HG03469 (cell line): ENCODE measurements around the gene KDM8.

Source experiments
- ATAC-seq: cut with Tn5 transposase; IDR thresholded peaks from one replicate; pipeline ENCODE4 v1.9.1; 2021; ENCODE audit warnings: mild to moderate bottlenecking, moderate library complexity, moderate number of reproducible peaks; ENCODE audit not compliant: unreplicated experiment

Gene KDM8

GRCh38 chr16:27228621-27229501 is 25.5 kb downstream of the KDM8 start:
- no peak for ATAC-seq

GRCh38 chr16:27229891-27230470 is 26.7 kb downstream of the KDM8 start:
- no peak for ATAC-seq

DNA sequence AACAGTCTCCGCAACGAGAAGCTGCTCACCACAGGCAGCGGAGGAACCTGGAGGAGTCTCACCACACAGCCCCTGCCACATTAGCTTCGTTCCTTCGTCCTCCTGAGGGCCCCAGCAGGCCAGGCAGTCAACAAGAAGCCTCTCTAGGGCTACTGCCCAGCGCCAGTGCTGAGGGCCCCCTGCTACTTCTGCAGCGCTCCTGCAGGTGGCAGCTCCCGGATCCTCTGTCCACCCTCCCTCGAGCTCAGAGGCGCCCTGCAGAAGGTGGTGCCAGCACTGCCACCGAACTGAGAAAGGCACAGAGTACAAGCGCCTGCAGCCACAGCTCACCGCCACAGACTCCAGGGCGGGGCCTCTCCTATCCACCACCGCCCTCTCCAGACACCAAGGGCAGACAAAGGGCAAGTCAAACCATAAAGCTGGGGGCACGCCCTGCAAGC is 27.3 kb downstream of the KDM8 start:
- ATAC-seq = no peak

- ATAC-seq = no peak
Observed at GRCh38 chr16:27231692-27232060, 28.4 kb downstream of the KDM8 start.

DNA sequence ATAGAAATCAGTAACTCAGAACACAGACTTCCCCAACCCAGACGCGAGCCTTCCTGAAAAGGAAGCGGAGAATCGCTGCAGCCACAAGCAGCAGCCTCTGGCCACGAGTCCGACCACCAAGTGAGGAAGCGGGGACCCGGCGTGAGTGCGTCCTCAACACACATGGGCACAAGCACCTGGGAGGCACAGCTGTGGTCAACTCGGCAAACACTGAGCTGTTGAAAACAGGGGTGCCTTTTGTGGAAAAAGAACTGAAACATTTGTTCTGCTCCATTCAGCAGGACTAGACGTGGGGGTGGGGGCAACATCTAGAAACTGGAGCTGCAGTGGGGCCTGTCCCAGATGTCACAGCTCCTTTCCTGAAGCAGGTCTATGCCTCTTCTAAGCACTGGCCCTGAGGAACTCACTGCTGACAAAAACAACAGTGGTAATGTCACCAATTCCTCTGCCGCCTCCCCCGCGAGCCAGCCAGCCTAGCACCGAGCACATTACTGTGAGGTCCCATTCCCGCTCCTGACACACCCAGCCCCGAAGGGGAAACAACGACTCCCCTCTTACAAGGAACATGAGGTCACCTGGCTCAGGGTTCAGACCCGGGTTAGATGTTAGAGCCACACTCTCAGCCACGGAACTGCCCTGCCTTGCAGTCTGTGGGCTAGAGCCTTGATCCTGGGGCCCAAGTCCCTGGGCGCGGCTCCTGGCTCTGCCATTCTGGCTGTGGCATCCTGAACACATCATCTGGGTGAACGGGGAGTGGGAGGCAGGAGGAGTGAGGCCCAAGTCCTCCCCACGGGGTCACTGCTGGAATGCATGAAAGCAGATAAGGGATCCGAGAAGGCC is 29.0 kb downstream of the KDM8 start:
- no peak for ATAC-seq

DNA sequence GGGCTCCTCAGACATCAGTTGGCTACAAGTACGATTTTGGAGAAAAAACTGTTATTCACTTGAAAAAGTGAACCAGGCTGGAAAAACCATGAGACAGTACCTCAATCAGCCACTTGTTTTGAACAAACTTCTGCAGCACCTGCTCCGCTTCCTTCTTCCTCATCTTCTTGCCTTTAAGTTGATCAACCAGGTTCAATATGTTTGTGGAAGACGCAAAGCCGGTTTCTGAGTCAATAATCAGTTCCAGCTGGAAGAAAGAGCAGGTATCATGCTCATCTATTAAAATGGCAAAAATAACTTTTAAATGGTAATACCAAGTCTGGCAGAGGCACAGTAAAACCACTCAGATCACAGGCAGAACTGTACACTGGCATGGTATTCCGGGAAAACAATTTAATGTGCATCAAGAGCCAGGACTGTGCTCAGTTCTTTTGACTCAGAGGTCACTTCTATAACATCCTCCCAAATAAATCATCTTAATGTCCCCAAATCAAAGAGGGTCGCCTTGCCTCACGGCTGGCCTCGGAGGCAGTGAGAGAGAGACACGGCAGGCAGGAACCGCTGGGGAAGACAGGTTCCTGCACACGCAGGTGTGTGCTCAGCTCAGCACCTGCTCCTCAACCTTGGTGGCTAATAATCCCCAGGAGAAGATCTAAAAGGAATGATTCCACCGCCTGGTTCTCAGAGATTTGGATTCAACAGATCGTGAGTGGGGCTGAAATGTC is 29.7 kb downstream of the KDM8 start:
- ATAC-seq = no peak

GRCh38 chr16:27233731-27234130 is 30.4 kb downstream of the KDM8 start:
- ATAC-seq = no peak

DNA sequence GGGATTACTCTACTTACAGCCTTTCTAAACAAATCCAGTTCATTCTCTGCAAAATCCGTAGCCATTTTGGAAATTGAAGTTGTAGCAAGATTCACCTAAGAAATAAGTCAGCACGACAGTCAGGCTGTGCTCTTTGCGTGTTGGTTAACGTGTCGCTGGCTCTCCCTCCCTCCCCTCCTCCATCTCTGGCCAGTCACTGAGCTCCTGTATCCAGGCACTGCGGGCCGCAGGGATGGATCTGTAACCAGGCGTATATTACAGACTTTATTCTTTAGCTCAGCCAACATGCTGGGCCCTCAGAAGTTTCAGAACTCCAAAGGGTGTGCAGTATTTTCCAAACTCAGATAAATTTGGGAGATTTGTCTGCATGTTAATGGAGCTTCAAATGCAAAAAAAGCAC is 30.8 kb downstream of the KDM8 start:
- no peak for ATAC-seq

GRCh38 chr16:27234603-27235002 is 31.3 kb downstream of the KDM8 start:
- ATAC-seq = no peak

- no peak for ATAC-seq
Observed at GRCh38 chr16:27235055-27235937, 32.0 kb downstream of the KDM8 start.

- no peak for ATAC-seq
Observed at GRCh38 chr16:27235938-27236245, 32.6 kb downstream of the KDM8 start.

DNA sequence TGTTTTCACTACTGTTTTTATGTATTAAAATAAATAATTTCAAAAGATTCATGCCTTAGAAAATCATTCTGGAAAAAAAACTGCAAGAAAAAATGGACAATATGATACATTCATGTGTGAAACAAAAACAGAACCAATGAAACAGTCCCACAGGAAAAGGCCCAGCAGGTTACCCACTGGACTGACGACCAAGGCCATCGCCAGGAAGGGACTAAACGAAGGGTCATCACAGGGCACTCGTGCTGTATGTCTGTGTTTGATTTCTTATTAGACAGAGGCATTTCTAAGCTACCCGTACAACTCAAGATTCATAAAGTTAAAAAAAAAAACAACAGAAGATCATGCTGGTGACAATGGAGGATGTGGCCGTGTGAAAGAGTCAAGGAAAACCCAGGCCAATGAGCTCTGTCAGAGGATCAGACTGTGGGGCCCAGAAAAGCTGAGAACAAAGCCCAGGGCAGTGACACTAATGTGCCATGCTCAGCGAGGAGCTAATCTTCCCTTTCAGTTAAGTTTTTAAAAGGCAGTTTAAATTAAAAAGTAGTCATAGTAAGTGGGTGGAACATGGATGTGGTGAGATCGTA is 33.4 kb downstream of the KDM8 start:
- ATAC-seq = no peak

- peak; percentile 49 for ATAC-seq
Observed at GRCh38 chr16:27237219-27238015, 34.1 kb downstream of the KDM8 start.

GRCh38 chr16:27238016-27238587 is 34.8 kb downstream of the KDM8 start:
- ATAC-seq = no peak

DNA sequence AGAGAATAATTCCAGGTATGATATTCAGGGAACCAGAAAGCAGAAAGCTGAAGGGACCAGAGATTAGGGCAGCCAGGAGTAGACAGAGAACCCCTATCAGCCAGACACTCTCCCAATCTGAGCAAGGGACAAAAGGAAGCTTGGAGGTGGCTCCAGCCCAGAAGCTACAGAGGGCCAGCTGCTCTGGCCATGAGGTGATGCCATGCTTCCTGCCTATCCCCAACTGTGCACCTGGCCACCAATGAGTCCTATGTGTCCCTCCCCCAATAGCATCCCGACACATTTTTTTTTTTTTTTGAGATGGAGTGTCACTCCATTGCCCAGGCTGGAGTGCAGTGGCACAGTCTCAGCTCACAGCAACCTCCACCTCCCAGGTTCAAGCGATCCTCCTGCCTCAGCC is 35.3 kb downstream of the KDM8 start:
- ATAC-seq = no peak

GRCh38 chr16:27239026-27239425 is 35.7 kb downstream of the KDM8 start:
- ATAC-seq = no peak

GRCh38 chr16:27239906-27240655 is 36.8 kb downstream of the KDM8 start:
- no peak for ATAC-seq
